Kidney capillary endothelial cell (primary cell): Measurements from ENCODE around the gene ELF3.
"Not testable (repeated sequence)": the region's sequence is repeated elsewhere in the genome, so short reads cannot be mapped to it uniquely, and the experiment has no call there.

ENCODE experiments used
- DNase-seq: peaks from one replicate; pipeline ENCODE4 v3.0.0-alpha.2; 2018; ENCODE audit warnings: low spot score

ELF3 gene

GRCh38 chr1:202034683-202035462 lies 24.5 kb downstream of the ELF3 start:
- DNase-seq = no peak

- DNase-seq = no peak
These were observed 26.4 kb downstream of the ELF3 start for GRCh38 chr1:202036595-202037387.

GRCh38 chr1:202037706-202038296 lies 27.4 kb downstream of the ELF3 start:
- no peak for DNase-seq

- DNase-seq = no peak
These were observed 28.4 kb downstream of the ELF3 start for GRCh38 chr1:202038688-202039346.

GRCh38 chr1:202045705-202046104 lies 35.3 kb downstream of the ELF3 start:
- no peak for DNase-seq

GRCh38 chr1:202046227-202046626 lies 35.8 kb downstream of the ELF3 start:
- no peak for DNase-seq

GRCh38 chr1:202046748-202047708 lies 36.6 kb downstream of the ELF3 start:
- no peak for DNase-seq

- DNase-seq = no peak
These were observed 37.6 kb downstream of the ELF3 start for GRCh38 chr1:202047977-202048376.

GRCh38 chr1:202049129-202049528 lies 38.7 kb downstream of the ELF3 start:
- DNase-seq = no peak

GRCh38 chr1:202054094-202054493 lies 43.7 kb downstream of the ELF3 start:
- DNase-seq = no peak

- DNase-seq = not testable (repeated sequence)
These were observed 44.3 kb downstream of the ELF3 start for GRCh38 chr1:202054673-202055072.

GRCh38 chr1:202056644-202057334 lies 46.4 kb downstream of the ELF3 start:
- no peak for DNase-seq

GRCh38 chr1:202057335-202057704 lies 46.9 kb downstream of the ELF3 start:
- DNase-seq = not testable (repeated sequence)

GRCh38 chr1:202058001-202058908 lies 47.9 kb downstream of the ELF3 start:
- no peak for DNase-seq

- DNase-seq = no peak
These were observed 50.7 kb downstream of the ELF3 start for GRCh38 chr1:202061055-202061454.

GRCh38 chr1:202061787-202062186 lies 51.4 kb downstream of the ELF3 start:
- not testable (repeated sequence) for DNase-seq

GRCh38 chr1:202062636-202063035 lies 52.2 kb downstream of the ELF3 start:
- not testable (repeated sequence) for DNase-seq

- DNase-seq = no peak
These were observed 52.7 kb downstream of the ELF3 start for GRCh38 chr1:202063093-202063492.

- DNase-seq = not testable (repeated sequence)
These were observed 54.5 kb downstream of the ELF3 start for GRCh38 chr1:202064889-202065312.
